GM19240 (cell line): Measurements from ENCODE around the gene PKIG.

Source experiments
- DNase-seq: peaks from one replicate; pipeline ENCODE4 v3.0.0; 2011; ENCODE audit warnings: low spot score; ENCODE audit not compliant: insufficient read length

PKIG gene

GRCh38 chr20:44657875-44658274, 75.5 kb downstream of the PKIG start:
- DNase-seq, result no peak

DNA sequence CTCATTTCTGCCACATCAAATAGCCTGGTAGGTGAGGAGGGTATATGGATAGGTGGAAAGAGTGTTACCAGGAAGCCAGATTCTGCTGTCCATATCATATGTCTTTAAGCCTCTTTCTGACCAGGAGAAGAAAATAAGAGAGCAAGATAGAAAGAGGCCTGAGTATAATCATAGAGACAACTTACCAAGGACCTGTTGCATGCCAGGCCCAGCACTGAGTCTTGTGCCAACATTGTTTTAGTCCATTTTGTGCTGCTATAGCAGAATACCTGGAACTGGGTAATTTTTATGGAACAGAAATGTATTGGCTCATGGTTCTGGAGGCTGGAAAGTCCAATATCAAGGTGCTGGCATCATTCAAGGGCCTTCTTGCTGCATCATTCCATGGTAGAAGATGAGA, 76.4 kb downstream of the PKIG start:
- DNase-seq, result no peak

DNA sequence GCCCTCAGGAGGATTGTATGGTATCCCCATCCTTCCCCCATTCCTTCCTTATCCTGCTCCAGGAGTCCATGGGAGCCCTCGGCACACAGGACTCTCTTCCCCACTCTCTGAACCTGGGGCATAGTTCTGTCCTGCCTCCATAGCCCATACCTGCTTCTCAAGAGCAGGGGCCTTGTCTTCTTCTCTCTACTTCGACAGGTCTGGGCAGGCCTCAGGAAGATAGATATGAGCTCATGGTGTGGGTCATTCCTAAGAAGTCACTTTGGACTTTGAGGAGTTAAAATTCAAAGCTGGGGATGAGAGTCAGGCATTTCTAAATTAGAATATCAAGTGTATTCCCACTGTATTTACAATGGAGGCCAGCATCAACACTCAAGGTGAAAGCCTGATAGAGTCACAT, 77.6 kb downstream of the PKIG start:
- DNase-seq, result no peak

DNA sequence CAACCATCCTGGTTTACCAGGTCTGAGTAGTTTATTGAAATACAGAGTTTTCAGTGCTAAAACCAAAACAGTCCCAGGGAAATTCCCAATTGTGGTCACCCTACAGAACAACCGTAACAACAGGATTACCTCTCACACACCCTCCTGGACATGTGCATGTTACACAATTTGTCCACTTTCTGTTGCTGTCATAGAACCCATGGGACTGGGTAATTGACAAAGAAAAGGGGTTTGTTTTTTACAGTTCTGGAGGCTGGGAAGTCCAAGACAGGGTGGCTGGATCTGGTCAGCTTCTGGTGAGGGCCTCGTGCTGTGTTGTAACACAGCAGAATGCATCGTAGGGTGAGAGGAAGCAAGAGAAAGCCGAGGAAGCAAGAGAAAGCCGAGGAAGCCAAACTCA, 78.2 kb downstream of the PKIG start:
- DNase-seq, result no peak

GRCh38 chr20:44662261-44662660, 79.9 kb downstream of the PKIG start:
- no peak for DNase-seq

GRCh38 chr20:44664131-44664530, 81.8 kb downstream of the PKIG start:
- no peak for DNase-seq

DNA sequence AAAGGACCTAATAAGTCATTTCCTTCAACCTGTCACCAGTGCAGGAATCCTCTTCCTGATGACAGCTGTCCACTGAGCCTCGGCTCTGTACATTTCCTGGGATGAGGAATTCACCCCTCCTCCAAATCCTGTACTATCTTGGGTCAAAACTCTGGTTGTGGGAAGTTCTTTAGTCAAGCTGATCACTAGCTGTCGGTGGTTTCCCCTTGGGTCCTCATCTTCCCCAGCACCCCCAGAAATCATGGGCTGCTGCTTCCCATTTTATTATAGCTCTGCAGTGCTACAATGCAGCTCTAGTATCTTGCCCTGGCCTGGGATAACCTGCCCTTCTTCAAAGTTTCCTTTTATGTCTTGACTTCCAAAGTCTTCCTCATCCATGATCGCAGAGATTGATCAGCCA, 83.7 kb downstream of the PKIG start:
- no peak for DNase-seq
